ENCODE results near the gene LINGO3. TPM values are rescaled to one million over a fixed set of nuclear protein-coding genes. Genes with fewer than 3 reads are reported as not detected.
A peak's percentile ranks its signal among the peaks of the same experiment; 100 is the strongest.

Gene LINGO3
- total RNA-seq, 1 experiment from 2014 or later: not detected

DNA sequence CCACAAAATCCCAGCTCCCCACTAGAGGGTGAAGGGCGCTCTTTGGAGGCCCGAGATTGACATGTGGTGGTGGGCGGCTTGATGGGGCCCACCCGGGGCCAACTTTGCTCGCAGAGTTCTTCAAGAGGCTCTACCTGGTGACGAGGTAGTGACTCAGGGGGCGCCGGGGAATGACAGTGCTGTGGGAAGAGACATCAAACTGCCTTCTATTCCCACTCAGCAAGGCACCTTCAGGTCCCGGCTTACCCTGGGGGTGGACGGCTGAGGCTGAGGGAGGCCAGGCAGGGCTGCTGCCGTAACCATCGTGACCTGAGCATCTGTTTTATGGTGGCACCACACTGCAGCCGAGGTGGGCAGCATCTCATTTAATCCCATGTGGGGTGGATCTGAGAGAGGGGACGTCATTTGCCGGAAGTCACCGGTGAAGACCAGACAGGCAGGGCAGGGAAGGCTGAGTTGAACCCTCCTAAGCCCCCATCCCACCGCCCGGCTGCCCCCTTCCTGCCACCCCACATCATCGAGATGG lies 1.6 kb downstream of the LINGO3 start:
- no peak for DNase-seq (ENCODE audit: low read depth)

DNA sequence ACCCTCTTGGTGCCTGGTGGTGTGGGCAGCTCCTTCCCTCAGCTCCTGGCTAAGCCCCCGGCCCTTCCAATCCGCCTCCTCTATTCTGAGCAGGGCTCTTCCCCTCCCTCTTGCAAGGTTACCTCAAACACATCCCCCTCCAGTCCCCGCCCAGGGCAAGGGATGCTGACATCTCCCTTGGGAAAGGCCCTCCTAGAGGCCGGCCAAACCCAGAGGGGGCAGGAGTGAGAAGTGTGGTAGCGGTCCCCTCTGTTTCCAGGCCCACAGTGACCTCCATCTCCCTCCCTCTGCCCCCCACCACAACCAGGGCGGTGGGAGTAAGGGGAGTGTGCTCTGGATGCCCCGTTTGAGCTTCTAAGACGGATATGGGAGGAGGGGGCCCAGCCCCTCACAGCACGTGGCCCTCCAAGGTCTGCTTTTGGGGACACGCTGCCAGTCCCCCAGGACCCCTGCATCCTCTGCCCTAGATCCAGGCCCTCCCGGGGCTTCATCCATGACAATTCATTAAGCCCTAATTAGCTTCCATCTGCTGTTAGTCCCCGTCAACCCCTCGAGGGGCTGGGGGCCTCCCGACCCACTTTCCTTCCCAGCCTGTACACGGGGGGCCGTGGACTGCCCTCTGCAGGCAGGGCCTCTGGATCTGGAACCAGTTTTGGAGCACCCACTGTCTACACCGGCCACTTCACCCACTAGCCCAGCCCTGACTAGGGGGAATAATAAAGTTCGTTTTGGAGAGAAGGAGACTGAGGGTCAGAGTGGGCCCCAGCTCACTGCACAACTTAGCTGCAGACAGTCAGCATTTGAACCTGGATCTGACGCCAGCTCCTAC lies 2.3 kb downstream of the LINGO3 start:
- no peak for DNase-seq (ENCODE audit: low read depth)

DNA sequence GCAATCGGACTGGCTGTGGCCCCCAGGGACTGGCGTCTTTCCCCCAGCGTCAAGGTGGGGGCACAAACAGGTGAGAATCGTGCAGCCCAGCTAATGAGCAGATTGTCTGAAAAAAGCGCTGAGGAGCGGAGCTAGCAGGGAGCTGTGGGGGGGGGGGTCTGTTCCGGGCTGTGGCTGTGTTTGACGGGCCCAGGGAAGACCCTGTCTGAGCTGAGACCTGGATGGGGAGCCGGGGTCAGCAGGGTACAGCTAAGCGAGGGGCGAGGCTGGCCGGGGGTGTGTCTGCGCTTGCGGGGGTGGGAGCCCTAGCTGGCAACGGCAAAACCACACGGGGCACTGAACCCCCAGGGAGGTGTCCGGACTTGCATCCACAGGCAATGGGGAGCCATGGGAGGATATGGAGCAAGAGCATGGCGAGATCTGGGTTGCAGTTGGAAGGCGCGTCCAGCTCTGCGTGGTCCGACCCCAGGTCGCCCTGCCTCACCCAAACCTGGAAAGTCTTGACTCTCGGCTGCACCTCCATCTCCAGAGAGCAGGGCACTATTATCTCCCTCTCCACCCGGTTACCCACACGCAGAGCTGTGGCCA lies 4.6 kb downstream of the LINGO3 start:
- no peak for DNase-seq (ENCODE audit: low read depth)

DNA sequence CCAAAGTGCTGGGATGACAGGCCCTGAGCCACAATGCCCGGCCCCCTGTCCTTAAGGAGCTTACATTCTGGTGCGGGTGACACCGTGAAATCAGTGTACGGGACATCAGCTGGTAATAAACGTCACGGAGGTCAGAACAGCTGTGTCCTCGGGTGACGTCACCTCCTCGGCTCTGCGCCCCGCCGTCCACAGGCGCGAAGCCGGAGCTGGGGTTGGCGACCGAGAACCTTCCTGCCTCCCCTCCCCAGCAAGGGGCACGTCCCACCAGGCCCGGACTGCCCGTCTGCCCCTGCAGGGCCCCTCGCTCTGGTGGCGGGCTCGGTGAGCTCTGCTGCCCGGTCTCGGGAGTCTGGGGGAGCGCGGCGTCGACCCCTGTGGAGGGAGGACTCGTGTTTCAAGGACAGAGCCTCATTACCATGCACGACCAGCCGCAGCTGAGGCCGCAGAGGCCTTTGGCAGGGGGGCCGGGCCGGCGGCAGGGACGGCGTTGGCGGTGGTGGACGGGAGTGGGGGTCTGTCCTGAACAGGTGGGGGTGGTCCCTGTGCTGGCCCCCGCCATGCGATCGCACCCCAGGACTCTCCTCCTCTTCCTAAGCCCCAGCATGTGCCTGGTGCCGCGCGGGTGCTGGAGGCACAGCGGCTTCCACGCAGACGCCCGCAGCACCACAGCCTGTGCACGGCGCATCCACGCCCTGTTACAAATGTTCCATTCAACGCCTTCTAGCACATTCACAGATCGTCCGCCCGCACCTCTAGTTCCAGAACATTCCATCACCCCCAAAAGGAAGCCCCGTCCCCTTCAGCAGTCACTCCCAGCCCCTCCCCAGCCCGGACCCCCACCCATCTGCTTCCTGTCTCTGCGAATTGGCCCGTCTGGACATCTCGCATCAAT lies 5.4 kb downstream of the LINGO3 start:
- DNase-seq (ENCODE audit: low read depth): no peak

DNA sequence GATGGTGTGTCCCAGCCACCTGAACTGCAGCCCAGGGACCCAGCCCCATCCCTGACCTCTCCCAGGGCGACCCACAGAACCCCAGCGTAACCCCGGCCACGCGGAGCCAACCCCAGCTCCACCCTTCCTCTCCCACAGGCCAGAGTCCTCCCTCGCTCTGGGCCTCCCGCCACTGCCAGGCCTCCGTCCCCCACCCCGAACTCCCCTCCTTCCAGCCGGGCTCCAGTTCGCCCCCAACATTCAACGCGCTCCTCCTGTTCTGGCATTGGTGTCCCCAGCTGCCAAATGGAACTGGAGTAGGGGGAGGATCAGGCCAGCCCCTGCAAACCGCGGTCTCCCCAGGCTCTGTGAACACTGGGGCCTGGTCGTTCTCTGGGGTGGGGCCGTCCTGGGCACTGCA lies 7.4 kb downstream of the LINGO3 start:
- no peak for DNase-seq (ENCODE audit: low read depth)

DNA sequence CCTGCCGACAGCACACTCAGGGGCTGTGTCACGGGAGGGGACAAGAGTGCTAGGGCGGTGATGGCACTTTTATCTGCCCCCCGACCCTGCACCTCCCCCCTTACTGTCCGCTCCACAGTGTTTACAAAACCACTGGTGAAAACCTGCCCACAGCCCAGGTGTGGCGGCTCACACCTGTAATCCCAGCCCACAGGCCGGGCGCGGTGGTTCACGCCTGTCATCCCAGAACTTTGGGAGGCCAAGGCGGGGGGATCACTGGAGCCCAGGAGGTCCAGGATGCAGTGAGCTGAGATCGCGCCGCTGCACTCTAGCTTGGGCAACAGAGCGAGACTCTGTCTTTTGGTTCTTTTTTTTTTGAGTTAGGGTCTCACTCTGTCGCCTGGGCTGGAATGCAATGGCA lies 11.8 kb downstream of the LINGO3 start:
- no peak for DNase-seq (ENCODE audit: low read depth)

GRCh38 chr19:2294687-2295335 lies 13.1 kb downstream of the LINGO3 start:
- DNase-seq (ENCODE audit: low read depth): peak; percentile 77

- DNase-seq (ENCODE audit: low read depth): no peak
Observed at GRCh38 chr19:2291185-2291751, 16.7 kb downstream of the LINGO3 start.

DNA sequence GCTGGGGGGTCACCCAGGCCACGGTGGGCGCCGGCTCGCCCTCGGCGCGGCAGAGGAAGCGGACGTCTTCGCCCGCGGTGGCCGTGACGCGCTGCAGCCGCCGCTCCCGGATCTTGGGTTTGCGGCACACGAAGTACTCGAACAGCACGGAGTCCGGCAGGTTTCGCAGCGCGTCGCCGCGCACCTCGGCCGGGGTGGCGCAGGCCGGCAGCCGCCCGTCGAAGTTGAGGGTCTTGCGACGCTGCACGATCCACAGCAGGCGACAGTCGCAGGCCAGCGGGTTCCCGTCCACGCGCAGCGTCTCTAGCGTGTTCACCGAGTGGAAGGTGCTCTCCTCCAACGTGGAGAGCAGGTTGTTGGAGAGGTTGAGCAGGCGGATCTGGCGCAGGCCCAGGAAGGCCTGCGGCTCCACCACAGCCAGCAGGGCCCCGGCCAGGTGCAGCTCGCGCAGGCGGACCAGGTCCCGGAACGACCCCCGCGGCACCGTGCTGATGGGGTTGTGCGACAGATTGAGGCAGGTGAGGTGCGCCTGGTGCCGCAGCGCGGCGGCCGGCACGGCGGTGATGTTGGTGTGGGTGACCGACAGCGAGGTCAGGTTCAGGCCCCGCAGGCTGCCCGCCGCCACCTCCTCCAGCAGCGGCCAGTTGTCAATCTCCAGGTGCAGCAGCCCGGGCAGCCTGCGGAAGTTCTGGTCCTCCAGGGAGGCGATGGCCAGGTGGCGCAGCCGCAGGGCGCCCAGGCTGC lies 17.3 kb downstream of the LINGO3 start:
- DNase-seq (ENCODE audit: low read depth): no peak

DNA sequence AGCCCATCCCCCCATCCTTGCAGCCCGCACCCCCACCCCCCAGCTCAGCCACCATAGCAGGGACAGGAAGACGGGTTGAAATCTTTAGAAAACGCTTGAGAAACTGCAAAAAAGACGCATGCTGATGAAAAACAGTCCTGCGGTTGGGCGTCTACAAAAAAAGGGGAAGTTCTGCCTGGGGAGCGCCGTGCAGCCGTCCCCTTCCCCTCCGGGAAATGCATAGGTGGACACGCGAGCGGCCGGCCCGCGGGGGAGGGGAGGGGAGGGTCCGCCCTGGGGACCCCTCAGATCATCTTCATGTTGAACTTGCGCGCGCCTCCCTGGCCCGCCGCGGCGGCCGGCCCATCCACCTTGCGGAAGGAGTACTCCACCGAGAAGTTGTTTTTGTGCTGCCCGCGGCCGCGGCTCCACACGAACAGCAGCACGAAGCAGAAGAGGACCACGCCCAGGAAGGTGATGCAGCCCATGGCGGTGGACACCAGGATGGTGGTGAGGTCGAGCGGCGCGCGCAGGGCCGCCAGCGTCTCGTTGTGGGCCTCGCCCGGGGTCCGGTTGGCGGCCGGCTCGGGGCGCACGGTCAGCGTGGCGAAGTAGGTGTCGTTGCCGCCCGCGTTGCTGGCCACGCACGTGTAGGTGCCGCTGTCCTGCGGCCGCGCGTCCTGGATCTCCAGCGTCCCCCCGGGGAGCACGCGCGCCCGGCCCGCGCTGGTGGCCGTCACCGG lies 18.1 kb downstream of the LINGO3 start:
- DNase-seq (ENCODE audit: low read depth): no peak

DNA sequence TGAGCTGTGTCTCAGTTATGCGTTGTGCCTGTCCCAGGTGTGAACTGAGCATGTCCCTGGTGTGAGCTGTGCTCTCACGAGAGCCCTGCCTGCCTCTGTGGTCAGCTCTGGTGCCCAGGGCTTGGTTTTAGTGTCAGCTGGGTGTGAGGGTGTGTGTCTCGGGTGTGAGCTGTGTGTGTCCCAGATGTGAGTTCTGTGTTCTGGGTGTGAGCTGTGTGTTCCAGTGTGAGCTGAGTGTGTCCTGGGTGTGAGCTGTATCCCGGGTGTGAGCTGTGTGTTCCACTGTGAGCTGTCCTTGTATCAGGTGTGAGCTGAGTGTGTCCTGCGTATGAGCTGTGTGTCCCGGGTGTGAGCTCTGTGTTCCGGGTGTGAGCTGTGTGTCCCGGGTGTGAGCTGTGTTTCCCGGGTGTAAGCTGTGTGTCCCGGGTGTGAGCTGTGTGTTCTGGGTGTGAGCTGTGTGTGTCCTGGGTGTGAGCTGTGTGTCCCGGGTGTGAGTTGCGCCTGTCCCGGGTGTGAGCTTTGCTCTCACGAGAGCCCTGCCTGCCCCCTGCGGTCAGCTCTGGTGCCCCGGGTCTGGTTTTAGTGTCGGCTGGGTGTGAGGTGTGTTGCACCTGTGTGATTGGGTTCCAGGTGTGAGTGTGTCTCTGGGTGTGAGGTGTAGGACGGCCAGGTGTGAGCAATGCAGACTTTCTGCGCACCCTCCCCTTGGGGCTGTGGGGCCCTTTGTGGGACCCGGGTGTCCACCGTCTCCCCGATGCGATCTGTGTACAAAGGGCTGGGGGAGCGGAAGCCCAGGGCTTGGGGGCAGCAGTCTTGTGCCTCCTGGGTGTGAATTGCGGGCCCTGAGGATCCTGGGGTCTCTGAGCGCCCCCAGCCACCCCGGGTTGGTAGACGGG lies 18.9 kb downstream of the LINGO3 start:
- no peak for DNase-seq (ENCODE audit: low read depth)

- DNase-seq (ENCODE audit: low read depth): no peak
Observed at GRCh38 chr19:2288338-2288817, 19.6 kb downstream of the LINGO3 start.

DNA sequence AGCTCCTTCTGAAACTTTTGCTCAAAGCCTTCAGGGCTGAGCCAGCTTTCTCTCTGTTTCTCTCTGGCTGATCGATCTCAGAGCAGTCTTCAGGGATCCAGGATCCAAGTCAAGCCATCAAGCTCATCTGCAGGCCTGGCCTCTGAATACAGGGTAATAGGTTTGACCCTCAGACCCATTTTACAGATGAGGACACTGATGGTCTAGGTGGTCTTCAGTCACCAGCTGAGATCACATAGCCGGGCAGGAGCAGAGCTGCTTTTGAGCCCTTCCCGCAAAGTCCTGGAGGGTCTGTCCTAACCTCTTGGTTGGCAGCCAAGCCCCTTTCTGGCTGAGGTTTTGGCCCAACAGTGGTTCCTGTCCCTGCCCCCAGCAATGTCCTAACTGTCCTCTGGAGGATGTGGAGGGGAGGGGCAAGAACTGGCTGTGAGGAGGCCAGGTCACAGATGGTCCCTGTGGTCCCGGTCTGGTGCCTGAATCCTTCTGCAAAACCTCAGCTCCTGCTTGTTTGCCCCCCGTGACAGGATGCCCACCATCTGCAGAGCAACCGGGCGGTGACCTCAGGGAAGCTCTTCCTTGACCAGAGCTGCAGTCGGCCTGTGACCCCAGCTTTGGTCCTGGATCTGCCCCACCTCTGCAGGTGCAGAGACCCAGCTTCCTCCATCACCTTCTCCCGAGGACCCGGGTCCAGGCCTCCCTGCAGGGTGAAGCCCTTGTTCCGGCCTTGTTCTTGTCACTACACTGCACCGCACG lies 20.2 kb downstream of the LINGO3 start:
- DNase-seq (ENCODE audit: low read depth): no peak

DNA sequence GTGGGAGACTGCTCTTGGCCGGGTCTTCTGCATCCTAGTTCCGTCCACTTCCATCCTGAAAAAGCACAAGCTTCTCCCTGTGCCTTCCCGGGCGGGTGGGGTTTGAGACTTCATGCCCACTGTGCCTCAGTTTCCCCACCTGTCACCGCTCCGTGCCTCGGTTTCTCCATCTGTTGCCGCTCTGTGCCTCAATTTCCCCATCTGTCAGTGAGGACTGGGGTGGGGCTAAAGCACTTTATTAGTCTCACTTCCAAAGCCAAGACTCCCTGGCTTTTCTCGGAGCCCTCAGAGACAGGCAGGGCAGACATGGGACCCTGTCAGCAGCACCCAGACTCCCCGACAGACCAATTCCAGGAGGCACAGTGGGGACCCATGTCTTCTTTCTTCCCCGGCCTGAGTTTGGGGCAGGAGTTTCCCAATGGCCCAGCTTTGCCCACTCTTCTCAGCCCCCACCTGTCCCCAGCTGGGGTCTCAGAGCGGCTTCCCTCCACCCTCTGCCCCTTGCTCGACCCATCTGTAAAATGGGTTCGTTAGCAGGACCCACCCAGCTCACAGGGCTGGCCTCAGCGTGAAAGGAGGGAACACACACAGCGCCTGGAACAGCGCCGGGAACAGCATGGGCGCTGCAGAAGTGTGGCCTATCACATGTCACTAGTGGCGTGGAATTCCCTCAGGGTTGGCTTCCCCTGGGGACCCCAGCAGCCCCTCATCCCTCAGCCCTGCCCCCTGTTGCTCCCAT lies 21.4 kb downstream of the LINGO3 start:
- DNase-seq (ENCODE audit: low read depth): no peak

- DNase-seq (ENCODE audit: low read depth): no peak
Observed at GRCh38 chr19:2283835-2284507, 24.0 kb downstream of the LINGO3 start.

GRCh38 chr19:2282862-2283237 lies 25.1 kb downstream of the LINGO3 start:
- DNase-seq (ENCODE audit: low read depth): no peak
